Chondrocyte (in vitro differentiated cells): ENCODE results near the gene FAT1. TPM values are rescaled to one million over a fixed set of nuclear protein-coding genes. Genes with fewer than 3 reads are reported as not detected.

ENCODE experiments used
- DNase-seq: peaks from one replicate; pipeline ENCODE4 v3.0.0; 2021; ENCODE audit warnings: mixed read lengths, low spot score
- H3K27ac Mint-ChIP-seq: one replicate; pipeline ENCODE4 v1.8.0; 2021; ENCODE audit warnings: mild to moderate bottlenecking, moderate library complexity, mixed read lengths; ENCODE audit not compliant: unreplicated experiment
- H3K27me3 Mint-ChIP-seq: 2 replicates; pipeline ENCODE4 v1.8.0; 2021; ENCODE audit warnings: low read depth, mixed read lengths
- H3K36me3 Mint-ChIP-seq: 2 replicates; pipeline ENCODE4 v1.8.0; 2021; ENCODE audit warnings: low read depth, mixed read lengths
- H3K4me1 Mint-ChIP-seq: 2 replicates; pipeline ENCODE4 v1.8.0; 2021; ENCODE audit warnings: low read depth, mild to moderate bottlenecking, mixed read lengths
- H3K4me3 Mint-ChIP-seq: one replicate; pipeline ENCODE4 v1.8.0; 2021; ENCODE audit warnings: mild to moderate bottlenecking, moderate library complexity, mixed read lengths; ENCODE audit not compliant: unreplicated experiment
- H3K9me3 Mint-ChIP-seq: 2 replicates; pipeline ENCODE4 v1.8.0; 2021; ENCODE audit warnings: low read depth, mixed read lengths
- total RNA-seq: library from RNA; stranded (reverse); gene quantifications from 3 replicates; pipeline ENCODE4 v1.2.1, GENCODE V29; 2021
- TF ChIP-seq, protein P1 (sequence below): fragments of 200-600 bp; sonication (generic); IDR thresholded peaks from 2 replicates; pipeline ENCODE4 v1.5.0; 2021; ENCODE audit warnings: antibody characterized with exemption, mild to moderate bottlenecking, moderate library complexity

The FAT1 gene
- total RNA-seq, 1 donor from 2014 or later: 671 TPM

DNA sequence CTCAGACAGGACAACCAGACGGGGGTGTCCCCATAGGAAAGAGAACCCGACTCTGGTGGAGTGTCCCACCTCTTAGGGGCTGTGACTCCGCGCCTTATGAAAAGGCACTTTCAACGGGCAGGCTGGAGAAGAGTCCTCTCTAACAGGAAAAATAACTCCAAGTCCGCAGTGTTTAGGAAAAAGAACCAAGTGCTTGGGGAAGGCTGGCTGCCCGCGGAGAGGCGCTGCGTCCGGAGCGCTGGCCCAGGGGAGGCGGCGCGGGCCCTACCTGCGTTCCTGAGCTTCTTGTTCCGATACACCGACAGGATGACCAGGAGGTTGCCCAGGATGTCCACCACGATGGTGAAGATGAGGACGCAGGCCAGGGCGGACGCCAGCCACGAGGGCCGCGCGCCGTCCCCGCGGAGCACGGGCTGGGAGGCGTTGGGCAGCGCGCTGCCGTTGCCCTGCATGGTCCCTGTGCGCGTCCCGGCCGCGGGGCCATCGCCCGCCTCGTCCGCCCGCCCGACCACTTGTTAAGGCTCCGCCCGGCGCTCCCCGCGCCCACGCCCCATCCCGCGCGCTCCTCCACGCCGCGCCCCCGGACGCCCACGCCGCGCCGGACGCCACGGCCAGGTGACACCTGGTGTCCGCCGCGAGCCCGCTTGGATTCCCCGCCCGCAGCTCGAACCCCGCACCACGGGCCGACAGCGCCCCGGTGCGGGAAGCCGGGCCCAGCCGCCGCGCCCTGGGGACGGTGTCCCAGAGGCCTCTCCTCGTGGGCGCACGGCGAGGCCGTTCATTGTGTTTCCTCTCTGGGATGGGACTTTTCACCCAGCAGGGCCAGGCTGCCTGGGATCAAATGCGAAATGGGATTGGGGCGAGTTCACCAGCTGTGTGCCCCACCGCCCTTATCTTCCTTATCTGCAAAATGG, 168.5 kb downstream of the FAT1 start, which contains the start of gene MTNR1A:
Gene MTNR1A (minus strand): TSS at position 654 of the 914 bp plus-strand sequence. CDS start 202 bp downstream, at position 452.
- Mint-ChIP-seq H3K27ac (no peak within 1 kb of the TSS), H3K9me3 (peaks cover 7% of the 10 kb centered on the region), H3K36me3 (no peaks in the 10 kb centered on the region), H3K4me1 (peaks cover 31% of the 10 kb centered on the region), H3K4me3 (peak within 1 kb of the TSS; percentile 67), H3K27me3 (peaks cover 31% of the 10 kb centered on the region)
- TF ChIP-seq, protein P1, sequence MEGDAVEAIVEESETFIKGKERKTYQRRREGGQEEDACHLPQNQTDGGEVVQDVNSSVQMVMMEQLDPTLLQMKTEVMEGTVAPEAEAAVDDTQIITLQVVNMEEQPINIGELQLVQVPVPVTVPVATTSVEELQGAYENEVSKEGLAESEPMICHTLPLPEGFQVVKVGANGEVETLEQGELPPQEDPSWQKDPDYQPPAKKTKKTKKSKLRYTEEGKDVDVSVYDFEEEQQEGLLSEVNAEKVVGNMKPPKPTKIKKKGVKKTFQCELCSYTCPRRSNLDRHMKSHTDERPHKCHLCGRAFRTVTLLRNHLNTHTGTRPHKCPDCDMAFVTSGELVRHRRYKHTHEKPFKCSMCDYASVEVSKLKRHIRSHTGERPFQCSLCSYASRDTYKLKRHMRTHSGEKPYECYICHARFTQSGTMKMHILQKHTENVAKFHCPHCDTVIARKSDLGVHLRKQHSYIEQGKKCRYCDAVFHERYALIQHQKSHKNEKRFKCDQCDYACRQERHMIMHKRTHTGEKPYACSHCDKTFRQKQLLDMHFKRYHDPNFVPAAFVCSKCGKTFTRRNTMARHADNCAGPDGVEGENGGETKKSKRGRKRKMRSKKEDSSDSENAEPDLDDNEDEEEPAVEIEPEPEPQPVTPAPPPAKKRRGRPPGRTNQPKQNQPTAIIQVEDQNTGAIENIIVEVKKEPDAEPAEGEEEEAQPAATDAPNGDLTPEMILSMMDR: peak; percentile 59
- DNase-seq: no peak

DNA sequence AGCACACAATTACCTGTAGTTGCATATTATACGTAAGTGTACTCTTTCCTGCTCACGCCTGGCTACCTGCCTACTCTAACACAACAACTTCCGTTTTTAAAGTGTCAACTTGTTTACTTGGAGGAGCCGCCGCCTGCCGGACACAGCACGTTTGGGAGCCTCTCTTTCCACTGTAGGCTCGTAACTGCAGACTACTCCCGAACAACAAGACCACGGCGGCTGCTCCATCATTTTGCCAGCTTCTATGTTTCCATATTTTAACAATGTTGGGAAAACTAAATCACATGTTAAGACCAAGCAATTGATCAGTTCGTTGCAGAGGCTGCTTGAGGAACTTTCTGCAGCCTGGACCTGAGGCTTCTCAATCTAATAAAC, 169.1 kb downstream of the FAT1 start:
- peaks cover 2% of the 10 kb centered on the region for H3K9me3 Mint-ChIP-seq
- TF ChIP-seq, protein P1: peak; percentile 61
- no peaks in the 10 kb centered on the region for H3K36me3 Mint-ChIP-seq
- no peak for DNase-seq
- H3K4me3 Mint-ChIP-seq: peak overlapping the region; percentile 67
- peaks cover 31% of the 10 kb centered on the region for H3K4me1 Mint-ChIP-seq
- H3K27me3 Mint-ChIP-seq: peaks cover 38% of the 10 kb centered on the region
- no peak overlapping the region for H3K27ac Mint-ChIP-seq

DNA sequence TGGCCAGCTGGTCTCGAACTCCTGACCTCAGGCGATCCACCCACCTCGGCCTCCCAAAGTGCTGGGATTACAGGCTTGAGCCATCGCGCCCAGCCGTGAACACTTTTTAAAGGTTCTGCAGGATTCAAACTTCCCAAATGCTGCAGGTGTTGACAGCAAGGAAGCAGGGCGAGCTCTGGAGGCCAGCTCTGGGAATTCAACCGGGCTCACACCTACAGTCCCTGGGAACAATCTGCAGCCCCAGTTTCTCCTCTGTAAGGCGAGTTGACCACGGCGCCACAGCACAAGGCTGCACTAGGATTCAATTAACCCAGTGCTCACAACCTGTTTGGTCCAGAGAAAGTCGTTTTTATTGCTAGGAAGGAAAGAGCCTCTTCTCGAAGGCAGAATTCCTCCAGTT, 169.9 kb downstream of the FAT1 start:
- Mint-ChIP-seq H3K27me3 (peaks cover 41% of the 10 kb centered on the region), H3K4me3 (no peak overlapping the region), H3K36me3 (no peaks in the 10 kb centered on the region), H3K4me1 (peaks cover 31% of the 10 kb centered on the region), H3K27ac (no peak overlapping the region), H3K9me3 (no peaks in the 10 kb centered on the region)
- TF ChIP-seq, protein P1: no peak
- no peak for DNase-seq

DNA sequence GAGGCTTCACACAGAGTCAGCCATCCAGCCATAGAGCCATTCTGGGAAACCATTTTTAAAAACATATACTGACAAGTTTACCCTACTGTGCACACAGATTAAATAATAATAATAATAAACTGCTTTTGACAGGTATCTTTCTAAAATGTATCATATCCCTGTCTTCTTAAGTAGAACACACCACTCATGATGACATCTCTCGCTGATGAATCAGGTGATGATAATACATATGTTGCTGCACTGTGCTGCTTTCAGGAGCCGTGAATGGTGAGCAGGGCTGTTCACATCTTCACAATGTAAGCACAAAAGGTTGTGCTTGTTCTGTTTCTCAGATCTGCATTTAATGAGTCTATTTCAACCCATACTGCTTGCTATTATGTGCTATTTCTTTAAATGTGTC, 171.8 kb downstream of the FAT1 start:
- Mint-ChIP-seq H3K27ac (no peak overlapping the region), H3K9me3 (no peaks in the 10 kb centered on the region), H3K4me3 (no peak overlapping the region), H3K27me3 (peaks cover 45% of the 10 kb centered on the region), H3K4me1 (peaks cover 16% of the 10 kb centered on the region), H3K36me3 (no peaks in the 10 kb centered on the region)
- TF ChIP-seq, protein P1: no peak
- no peak for DNase-seq

DNA sequence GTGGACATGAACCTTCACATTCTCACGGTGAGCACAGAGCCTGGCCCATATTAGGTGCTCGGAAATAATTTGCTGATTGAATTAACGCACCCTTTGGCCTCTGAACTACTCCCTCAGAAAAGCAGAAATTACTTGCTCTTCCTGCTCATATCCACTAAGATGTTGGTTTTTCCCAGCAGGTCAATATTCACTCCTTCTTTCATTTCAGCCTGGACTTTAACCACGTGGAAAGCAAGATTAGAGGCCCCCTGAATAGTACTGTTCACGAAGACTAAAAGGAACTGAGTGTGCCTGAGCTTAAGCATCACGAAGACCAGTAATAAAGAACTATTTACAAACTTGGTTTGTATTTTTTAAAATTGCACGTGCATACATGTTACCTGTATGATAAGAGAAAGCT, 178.2 kb downstream of the FAT1 start:
- peaks cover 14% of the 10 kb centered on the region for H3K9me3 Mint-ChIP-seq
- H3K27me3 Mint-ChIP-seq: peaks cover 27% of the 10 kb centered on the region
- DNase-seq: no peak
- no peak overlapping the region for H3K4me3 Mint-ChIP-seq
- no peaks in the 10 kb centered on the region for H3K4me1 Mint-ChIP-seq
- TF ChIP-seq, protein P1: no peak
- peaks cover 2% of the 10 kb centered on the region for H3K36me3 Mint-ChIP-seq
- H3K27ac Mint-ChIP-seq: no peak overlapping the region
